Ishikawa (cell line): ENCODE data around the gene KMO.

ENCODE experiments used
- EGR1 ChIP-seq: IDR thresholded peaks from 2 replicates; pipeline ENCODE4 v1.6.1; 2012
- REST ChIP-seq: IDR thresholded peaks from 2 replicates; pipeline ENCODE4 v1.6.1; 2012; ENCODE audit warnings: low read depth, mild to moderate bottlenecking
- TAF1 ChIP-seq: IDR thresholded peaks from 2 replicates; pipeline ENCODE4 v1.6.1; 2012; ENCODE audit warnings: low read depth, mild to moderate bottlenecking
- TCF12 ChIP-seq: IDR thresholded peaks from 2 replicates; pipeline ENCODE4 v1.6.1; 2012; ENCODE audit warnings: low read depth

GRCh38 chr1:241527146-241527545, 5.0 kb upstream of the KMO start:
- no peak for TF ChIP-seq REST
- no peak for TF ChIP-seq TAF1
- no peak for TF ChIP-seq EGR1
- no peak for TF ChIP-seq TCF12
